ENCODE data around the gene SARDH.

Gene SARDH

DNA sequence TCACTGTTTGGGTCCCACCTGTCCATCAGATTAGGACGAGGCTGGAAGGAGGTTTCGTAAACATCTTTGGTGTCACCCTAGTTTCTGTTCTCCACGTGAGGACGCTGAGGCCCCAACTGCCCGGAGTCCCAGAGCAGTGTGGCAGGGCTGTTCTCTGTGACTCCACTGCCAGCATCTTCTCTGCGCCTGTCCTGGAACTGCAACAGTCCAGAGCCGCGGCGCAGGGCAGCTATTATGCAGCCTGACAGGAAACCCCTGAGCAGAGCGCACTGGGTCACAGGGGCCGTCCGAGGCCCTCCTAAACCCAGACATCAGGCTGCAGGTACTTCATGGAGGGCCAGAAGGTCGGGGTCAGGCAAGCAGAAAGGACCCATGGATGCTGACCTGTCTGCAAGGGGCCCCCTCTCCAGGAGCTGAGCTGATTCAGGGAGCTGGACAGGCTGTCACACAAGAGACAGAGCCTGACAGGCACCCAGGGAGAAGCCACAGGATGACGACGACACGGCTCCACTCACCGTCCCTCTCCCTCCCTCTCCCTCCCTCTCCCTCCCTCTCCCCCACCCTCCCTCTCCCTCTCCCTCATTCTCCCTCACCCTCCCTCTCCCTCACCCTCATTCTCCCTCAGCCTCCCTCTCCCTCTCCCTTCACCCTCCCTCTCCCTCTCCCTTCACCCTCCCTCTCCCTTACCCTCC, 70.2 kb downstream of the SARDH start:
- no peak for DNase-seq (ENCODE audit: low spot score)

DNA sequence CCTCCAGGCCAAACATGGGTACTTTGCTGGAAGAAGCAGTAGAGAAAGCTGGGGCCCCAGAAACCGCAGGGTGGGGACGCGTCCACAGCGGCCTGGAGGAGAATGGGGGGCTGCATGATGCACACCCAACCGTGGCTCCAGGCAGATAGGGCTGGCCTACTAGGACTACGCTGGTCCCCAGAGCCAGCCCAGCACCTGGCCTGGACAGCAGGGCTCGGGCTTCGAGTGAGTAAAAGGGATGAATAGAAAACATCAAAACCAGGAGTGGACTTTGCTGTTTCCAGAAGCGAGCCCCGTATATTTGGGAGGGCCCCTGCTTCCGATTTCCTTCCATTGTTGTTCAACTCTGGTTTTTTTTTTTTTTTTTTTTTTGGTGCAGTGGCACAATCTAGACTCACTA, 71.3 kb downstream of the SARDH start:
- DNase-seq (ENCODE audit: low spot score), result no peak

GRCh38 chr9:133666387-133666786, 71.8 kb downstream of the SARDH start:
- DNase-seq (ENCODE audit: low spot score), result no peak

DNA sequence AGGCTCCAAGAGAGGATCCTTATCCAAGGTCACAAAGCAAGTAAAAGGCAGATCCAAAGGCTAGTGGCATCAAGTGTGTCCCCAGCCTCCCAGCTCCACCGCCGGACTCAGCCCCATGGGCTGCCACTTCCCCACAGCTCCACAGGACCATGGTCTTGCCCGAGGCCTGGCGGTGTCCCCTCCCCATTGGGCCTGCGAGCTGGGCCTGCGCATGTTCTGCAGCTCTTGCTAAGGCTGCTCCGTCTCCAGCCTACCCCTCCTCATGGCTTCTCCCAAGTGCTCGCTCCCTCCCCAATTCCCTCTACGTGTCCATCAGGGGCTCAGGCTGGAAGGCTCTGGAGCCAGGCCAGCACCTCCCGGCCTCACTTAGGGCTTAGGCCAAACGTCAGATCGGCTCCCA, 72.6 kb downstream of the SARDH start:
- no peak for DNase-seq (ENCODE audit: low spot score)

DNA sequence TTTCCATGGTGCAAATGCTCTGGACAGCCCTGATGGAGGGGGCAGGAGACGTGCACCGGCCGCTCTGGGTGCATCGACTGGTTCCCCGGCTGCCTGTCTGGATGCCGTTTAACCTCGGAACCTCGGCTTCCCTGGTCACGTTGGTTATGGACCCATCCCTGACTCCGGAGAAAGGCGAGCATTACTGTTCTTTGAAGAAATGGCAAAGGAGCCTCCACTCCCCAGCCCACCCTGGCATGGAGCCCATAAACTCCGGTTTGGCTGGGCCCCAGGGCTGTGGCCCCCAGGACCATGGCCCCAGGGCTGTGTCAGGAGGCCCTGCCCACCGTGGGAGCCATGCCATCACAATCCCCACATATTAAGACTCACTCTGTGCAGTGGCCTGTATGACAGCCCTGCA, 73.1 kb downstream of the SARDH start:
- DNase-seq (ENCODE audit: low spot score), result no peak

DNA sequence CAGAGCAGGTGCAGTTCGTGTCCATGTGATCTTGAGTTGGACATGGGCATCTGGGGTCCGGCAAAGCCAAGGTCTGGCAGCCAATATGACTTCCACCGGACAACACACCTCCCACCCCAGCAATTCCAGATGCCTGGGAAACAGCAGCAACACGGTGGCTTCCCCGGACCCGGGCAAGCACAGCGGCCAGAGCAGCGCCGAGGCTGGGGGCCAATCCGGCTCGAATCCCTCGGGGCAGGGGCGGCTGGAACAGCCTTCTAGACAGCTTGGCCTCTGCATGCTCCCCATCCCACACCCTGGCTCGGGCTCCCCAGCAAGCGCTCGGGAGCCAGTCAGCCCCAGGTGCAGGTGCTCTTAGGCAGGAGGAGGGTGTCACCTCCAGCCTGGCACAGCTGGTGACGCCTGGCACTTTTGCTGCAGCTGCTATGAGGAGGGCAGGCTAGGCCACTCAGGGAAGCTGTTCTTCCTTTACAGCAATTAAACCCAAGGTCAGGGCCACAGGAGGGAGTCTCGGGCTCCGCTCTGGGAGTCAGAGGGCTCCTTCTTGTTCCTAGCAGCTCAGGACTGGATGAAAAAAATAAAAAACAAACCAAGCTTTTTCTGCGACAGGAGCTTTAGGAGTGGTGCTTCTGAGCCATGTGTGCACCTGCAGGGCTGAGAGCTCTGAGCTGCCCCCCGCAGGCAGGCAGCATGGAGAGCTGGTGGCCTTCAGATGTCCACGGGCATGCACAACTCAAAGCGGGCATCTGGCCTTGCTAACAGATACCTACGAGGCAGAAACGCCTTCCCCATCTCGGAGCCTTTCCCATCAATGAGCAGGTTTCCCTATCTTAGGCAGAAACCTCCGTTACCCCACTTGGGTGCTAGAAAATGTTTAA, 73.7 kb downstream of the SARDH start:
- DNase-seq (ENCODE audit: low spot score), result no peak

DNA sequence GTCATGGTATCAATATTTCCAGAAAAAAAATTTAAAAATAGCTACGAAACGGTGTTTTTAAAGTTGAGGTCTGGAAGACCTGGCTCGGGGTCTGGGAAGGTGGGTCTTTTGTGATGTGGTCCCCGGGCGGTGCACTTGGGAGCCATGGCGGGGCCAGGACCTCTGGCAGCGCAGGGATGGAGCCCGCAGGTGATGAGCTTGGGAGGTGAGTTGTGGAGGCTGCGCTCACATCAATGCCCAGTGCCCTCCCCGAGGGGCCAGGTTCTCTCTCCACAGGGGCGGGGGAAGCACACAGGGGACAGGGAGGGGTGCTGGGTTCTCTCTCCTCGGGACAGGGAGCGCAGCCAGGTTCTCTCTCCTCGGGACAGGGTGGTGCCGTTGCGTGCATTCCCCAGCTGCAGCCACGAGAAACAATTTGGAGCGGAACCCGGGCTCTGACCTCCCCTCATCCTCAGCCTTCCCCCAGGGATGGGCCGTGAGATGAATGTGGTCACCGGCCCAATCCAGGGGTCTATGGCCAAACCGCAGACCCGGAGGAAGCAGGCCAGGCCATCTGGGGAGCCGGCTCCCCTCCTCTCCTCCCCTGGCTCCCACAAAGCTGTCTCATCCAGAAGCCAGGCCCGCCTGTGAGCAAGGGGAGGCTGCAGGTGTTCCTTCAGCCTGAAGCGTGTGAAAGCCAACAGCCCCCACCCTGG, 76.2 kb downstream of the SARDH start:
- no peak for DNase-seq (ENCODE audit: low spot score)

DNA sequence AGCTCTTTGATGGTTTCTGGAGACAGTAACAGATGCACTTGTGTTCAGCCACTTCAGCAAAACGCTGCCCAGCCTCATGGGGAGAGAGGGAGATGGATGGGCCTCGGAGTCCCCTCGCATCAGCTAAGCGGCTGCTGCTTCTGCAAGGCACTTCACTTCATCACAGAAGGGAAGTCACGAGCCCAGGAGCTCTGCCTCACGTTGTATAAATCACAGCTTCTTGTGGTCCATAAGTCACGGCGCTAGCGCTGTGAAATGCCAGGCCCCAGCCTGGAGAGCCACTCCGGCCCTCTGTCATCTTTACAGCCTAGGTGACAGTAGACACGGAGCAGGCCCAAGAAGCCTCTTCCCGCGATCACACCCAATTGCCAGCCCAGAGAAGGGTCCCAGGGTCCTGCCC, 78.6 kb downstream of the SARDH start:
- no peak for DNase-seq (ENCODE audit: low spot score)

DNA sequence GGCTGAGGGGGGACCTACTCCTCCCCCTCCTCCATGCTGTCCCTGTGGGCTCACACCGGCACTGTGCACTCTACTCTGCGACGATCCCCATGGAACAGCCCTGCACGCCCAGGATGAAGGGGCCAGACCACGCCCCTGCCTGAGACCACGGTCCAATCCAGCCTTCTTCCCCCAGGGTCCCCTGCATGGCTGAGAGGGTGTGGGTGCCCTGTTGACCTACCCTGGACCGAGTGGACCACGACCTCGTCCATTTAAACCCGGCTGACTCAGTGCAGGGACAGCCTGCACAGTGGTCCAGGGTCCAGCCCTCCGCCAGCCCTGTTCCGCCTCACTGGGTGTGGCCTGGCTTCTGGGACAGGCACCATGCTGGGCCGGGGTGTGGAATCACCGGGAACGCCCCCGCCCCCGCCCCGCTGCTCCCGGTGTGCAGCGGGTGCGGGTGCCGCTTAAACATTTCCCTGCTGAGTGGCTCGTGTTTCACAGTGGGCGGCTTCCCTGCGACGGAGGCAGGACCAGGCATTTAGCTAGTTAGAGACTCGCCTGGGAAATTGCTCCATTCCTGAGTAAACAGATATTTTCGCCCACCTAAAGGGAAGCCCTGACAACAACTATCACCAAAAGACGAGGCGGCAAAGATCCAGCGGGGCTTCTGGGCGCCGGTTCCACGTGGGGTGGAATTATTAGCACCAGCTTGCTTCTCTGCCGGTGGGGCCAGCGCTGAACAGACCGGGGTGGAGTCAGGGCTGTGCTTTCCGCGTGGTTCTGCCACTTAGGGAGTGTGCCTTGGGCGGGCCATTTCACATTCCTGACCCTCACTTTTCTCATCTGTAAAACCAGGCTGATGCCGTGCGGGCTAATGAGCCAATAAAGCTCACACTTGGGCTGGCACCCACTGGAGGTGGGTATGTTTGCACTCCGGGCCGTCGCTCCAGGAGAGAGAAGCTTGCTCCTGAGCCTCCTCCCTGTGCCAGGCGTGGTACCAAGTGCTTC, 79.4 kb downstream of the SARDH start:
- no peak for DNase-seq (ENCODE audit: low spot score)

DNA sequence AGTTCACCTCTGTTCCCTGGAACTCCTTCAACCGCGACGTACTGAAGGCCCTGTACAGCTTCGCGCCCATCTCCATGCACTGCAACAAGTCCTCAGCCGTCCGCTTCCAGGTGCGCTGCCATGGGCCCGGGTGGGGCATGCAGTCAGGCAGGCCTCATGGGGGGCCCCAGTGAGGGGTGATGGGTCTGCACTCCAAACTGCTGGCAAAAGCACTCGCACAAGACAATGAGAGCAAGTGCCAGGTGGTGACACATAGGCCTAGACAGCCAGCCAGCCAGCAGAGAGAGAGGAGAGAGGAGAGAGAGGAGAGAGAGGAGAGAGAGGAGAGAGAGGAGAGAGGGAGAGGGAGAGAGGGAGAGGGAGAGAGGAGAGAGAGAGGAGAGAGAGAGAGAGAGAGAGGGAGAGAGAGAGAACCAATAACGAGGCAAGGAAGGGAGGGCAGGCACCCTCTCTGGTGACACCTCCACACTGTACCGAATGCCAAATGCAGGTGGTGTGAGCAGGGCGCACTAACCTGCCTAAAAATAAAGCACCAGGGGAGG, 81.0 kb downstream of the SARDH start:
- no peak for DNase-seq (ENCODE audit: low spot score)

DNA sequence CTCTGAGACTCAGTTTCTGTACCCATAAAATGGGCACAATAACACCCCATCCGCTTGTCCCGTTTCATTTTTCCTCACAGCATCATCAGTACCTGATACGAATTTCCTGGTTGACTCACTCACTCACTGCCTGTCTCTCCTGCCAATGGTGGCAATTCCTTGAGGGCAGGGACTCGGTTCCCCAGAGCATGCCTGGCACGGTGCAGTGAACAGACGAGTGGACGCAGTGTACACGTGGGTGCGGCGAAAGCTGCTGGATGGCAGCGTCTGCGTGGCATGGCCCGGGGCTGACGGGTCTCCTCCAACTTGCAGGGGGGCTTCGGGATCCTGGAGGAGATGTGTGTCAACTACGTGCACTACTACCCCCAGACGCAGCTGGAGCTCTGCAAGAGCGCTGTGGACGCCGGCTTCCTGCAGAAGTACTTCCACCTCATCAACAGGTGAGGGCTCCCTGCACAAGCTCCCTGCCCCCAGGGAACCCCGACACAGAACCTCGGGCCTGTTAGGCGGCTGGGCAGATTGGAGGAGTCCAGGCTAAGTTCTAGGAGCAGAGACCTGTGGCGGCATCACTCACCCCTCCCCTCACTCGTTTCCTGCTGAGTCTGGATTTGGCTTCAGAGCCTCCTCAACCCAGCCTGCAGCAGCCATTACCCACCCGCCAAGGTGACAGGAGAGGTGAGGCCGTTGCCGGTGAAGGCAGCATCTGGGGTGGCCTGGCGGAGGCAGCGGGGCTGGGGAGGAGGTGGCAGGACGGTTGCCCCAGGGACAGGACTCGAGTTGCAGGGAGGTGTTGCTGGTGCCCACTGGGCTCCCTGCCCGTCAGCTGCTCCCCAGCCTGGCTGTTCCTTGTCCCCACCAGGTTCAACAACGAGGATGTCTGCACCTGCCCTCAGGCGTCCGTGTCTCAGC, 81.7 kb downstream of the SARDH start:
- no peak for DNase-seq (ENCODE audit: low spot score)

DNA sequence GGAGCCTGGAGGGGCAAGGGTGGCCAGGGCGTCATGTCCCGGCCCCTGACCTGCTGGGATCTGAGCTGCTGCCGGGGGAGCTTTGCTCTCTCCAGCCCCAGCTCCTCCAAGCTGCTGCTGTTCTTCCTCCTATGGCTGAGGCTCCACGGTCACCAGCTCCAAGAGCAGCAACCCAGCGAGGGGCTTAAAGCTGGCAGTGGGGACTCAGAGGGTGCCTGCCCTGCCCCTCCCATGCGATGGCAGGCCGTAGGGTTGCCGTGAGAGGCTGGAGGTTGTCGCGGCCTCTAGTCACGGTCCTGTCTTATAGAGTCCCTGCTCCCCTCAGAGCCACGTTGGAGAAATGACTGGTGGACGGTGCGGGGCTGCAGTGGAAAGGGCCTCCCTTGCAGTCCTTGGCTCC, 82.5 kb downstream of the SARDH start:
- DNase-seq (ENCODE audit: low spot score), result no peak

DNA sequence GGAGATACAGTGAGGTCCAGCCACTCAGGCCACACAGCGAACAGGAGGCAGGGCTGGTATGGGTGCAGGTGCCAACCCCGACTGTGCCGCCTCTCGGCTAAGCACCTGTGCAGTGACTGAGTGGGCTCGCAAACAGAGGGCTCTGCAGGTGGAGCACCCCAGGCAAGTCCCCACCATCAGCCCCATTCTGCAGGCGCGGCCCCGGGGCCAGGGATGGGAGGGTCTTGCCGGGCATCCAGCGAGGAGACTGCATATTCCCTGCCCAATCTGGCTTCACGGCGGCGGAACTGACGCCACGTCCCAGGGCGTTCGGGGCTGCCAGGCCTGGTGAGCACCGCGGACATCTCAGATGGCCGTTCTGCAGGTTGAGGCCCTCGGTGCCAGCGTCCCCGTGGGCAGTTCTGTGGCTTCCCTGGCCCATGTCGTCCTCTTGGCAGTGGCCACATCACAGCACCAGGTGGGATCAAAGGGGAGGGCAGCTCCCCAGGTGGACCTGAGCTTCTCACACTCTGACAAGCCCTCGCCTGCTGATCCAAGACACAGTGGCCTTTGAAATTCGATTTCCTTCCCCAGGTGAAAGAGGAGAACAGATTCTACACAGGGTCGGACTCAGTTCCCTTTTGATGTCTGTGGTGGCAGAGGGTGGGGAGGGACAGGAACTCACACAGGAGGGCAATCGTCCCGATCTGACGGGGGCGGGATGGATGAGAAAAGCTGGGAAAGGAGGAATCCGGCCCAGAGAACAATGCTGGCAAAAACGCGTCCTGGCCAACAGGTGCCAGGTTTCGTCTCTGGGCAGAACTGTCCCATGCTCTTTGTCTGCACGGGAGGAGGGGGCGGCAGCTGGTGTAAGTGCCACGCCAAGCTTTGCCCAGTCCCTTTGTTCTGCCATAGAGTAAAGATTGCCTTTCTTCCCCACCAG, 83.2 kb downstream of the SARDH start:
- DNase-seq (ENCODE audit: low spot score), result no peak

- DNase-seq (ENCODE audit: low spot score), result no peak
Measured at GRCh38 chr9:133653638-133654037, 84.5 kb downstream of the SARDH start.

DNA sequence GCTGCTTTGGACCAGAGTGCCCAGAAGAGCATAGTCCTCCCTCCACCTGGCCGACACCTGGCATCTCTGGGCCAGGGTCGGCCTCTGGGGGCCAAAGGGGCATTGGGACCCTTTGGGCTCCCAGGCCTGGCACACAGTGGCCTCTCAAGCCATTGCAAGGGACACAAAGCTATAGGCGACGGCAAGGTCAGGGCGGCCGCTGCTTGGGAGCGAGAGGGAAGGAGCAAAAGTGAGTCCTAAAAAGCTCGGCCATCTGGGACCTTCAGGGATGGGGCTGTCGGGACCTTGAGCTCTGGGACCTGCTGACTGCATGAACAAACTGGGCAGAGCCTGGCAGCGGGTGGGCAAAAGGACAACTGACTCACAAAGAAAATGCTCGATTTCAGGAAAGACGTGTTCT, 88.1 kb downstream of the SARDH start:
- no peak for DNase-seq (ENCODE audit: low spot score)

DNA sequence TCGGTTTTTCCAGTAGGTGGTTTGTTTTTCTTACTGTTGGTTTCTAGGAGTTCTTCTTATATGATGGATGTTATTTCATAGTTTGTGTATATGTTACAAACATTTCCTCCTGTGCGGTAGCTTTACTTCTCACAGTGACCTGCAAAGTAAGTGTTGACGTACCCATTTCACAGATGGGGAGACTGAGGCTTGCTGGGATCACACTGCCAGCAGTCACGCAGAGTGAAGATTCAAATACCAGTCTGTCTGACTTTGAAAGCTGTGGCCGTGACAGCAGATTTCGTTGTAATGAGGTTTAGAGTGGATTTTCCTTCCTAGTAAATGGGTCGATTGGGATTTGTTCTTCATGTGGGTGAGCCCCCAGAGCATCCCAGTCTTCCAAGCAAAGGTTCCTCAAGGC, 89.0 kb downstream of the SARDH start:
- DNase-seq (ENCODE audit: low spot score), result no peak

GRCh38 chr9:133647765-133648469, 90.2 kb downstream of the SARDH start:
- no peak for DNase-seq (ENCODE audit: low spot score)

DNA sequence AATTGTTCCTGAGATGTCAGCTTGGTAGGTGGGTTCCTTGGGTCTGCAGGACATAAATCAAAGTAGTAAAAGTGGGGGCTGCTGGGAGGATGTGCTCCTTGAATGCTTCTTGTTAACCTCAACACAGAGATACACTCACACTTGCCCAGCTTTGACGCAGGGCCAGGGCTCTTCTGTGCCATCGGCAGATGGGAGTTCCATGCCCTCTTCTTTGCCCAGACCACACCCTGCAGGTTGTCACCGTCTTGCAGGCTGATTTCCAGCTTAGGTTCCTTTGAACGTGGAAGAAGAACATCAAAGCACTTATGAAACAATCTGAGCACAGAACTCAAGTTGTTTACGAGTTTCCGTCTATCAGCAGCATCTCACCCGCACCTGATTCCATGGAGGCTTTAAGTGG, 91.0 kb downstream of the SARDH start:
- no peak for DNase-seq (ENCODE audit: low spot score)
